Measurements from ENCODE around the gene MATN1.

DNA sequence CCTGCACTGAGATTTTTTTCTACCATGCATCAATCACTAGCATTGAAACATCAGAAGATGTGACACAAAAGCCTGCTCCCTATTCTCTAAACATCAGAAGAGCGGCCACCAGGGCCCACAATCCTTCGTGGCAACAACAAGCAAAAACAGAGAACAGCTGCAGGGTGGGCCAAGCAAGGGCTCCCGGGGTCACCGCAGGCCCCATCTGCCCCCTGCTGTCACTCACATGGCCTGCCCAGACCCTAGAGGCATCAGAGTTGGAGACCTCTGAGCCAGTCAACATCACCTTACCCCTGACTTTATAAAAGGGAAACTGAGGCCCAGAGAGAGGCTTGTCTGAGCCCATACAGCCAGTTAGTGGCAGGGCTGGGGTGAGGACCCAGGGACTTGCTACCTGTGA, 32.4 kb upstream of the MATN1 start:
- TF ChIP-seq, protein P1, sequence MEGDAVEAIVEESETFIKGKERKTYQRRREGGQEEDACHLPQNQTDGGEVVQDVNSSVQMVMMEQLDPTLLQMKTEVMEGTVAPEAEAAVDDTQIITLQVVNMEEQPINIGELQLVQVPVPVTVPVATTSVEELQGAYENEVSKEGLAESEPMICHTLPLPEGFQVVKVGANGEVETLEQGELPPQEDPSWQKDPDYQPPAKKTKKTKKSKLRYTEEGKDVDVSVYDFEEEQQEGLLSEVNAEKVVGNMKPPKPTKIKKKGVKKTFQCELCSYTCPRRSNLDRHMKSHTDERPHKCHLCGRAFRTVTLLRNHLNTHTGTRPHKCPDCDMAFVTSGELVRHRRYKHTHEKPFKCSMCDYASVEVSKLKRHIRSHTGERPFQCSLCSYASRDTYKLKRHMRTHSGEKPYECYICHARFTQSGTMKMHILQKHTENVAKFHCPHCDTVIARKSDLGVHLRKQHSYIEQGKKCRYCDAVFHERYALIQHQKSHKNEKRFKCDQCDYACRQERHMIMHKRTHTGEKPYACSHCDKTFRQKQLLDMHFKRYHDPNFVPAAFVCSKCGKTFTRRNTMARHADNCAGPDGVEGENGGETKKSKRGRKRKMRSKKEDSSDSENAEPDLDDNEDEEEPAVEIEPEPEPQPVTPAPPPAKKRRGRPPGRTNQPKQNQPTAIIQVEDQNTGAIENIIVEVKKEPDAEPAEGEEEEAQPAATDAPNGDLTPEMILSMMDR (IDR thresholded peaks at IDR 0.05) = no peak
- TF ChIP-seq POLR2A (IDR thresholded peaks at IDR 0.05) = no peak
